SU-DHL-6 (cell line): Measurements from ENCODE around the gene GABRA5.

Experiments
- CTCF ChIP-seq: fragments of 200-600 bp; sonication (generic); IDR thresholded peaks from one replicate; pipeline ENCODE4 v1.5.1; 2017; ENCODE audit warnings: antibody characterized with exemption, mild to moderate bottlenecking, low read length, moderate library complexity; ENCODE audit not compliant: insufficient read depth, poor library complexity, severe bottlenecking
- EZH2phosphoT487 ChIP-seq: fragments of 200-600 bp; sonication (generic), shearing (Covaris generic); conservative IDR thresholded peaks from 2 replicates; pipeline ENCODE4 v1.6.1; 2018; ENCODE audit warnings: mild to moderate bottlenecking, antibody characterized with exemption, low read length, moderate library complexity, mixed read lengths

DNA sequence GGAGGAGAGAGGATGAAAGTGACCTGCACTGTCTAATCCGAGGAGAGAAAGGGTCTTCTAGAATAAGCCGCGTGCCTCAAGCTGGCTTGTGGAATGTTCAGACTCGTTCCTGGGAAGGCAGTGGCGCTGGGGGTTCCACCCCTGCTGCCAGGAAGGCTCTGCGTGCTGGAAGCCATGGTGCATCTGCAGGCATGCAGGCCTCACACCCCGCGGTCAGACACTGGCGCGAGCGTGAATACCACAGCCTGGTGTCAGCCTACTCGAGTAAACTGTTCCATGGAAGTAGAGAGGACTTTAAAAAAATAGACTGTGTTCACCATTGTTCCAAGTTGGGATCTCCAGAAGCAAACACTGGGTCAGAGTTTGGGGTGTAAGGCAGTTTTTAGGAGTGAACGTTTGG lies 78.2 kb downstream of the GABRA5 start:
- TF ChIP-seq CTCF (no peak), EZH2phosphoT487 (no peak)
